Adipocyte (in vitro differentiated cells): Measurements from ENCODE around the gene GCK.

Experiments used
- DNase-seq: peaks from one replicate; pipeline ENCODE4 v3.0.0-alpha.2; 2015; ENCODE audit warnings: low read depth
- H3K27me3 ChIP-seq: replicated peaks from 2 replicates; pipeline ENCODE4 v1.7.0; 2013; ENCODE audit warnings: mild to moderate bottlenecking, low read length, moderate library complexity; ENCODE audit not compliant: control insufficient read depth, insufficient read depth
- H3K36me3 ChIP-seq: 2 replicates; pipeline ENCODE4 v1.7.0; 2013; ENCODE audit warnings: low read length, mild to moderate bottlenecking, moderate library complexity; ENCODE audit not compliant: control insufficient read depth, insufficient read depth, severe bottlenecking
- H3K4me1 ChIP-seq: 2 replicates; pipeline ENCODE4 v1.7.0; 2013; ENCODE audit warnings: mild to moderate bottlenecking, low read length, moderate library complexity; ENCODE audit not compliant: control insufficient read depth, insufficient read depth
- H3K4me3 ChIP-seq: 2 replicates; pipeline ENCODE4 v1.7.0; 2013; ENCODE audit warnings: mild to moderate bottlenecking, low read length, moderate library complexity
- H3K9ac ChIP-seq: 2 replicates; pipeline ENCODE4 v1.7.0; 2013; ENCODE audit warnings: mild to moderate bottlenecking, low read length, moderate library complexity
- H3K9me3 ChIP-seq: 2 replicates; pipeline ENCODE4 v1.7.0; 2013; ENCODE audit warnings: mild to moderate bottlenecking, low read length, moderate library complexity; ENCODE audit not compliant: control insufficient read depth

Gene GCK

GRCh38 chr7:44158873-44159631 lies 30.2 kb downstream of the GCK start:
- Histone ChIP-seq H3K9me3 (no peaks in the 10 kb centered on the region), H3K4me3 (no peak overlapping the region), H3K27me3 (peaks cover 24% of the 10 kb centered on the region), H3K4me1 (peaks cover 24% of the 10 kb centered on the region), H3K36me3 (no peaks in the 10 kb centered on the region), H3K9ac (no peak overlapping the region)
- no peak for DNase-seq

GRCh38 chr7:44158096-44158872 lies 31.0 kb downstream of the GCK start:
- Histone ChIP-seq H3K4me1 (peaks cover 16% of the 10 kb centered on the region), H3K36me3 (no peaks in the 10 kb centered on the region), H3K27me3 (peaks cover 24% of the 10 kb centered on the region), H3K4me3 (no peak overlapping the region), H3K9me3 (no peaks in the 10 kb centered on the region), H3K9ac (no peak overlapping the region)
- DNase-seq = no peak

GRCh38 chr7:44157116-44158080 lies 31.8 kb downstream of the GCK start:
- Histone ChIP-seq H3K27me3 (peaks cover 24% of the 10 kb centered on the region), H3K4me3 (no peak overlapping the region), H3K36me3 (no peaks in the 10 kb centered on the region), H3K9me3 (no peaks in the 10 kb centered on the region), H3K4me1 (peaks cover 7% of the 10 kb centered on the region), H3K9ac (no peak overlapping the region)
- DNase-seq = no peak

GRCh38 chr7:44156453-44157010 lies 32.7 kb downstream of the GCK start:
- Histone ChIP-seq H3K4me3 (no peak overlapping the region), H3K27me3 (peaks cover 24% of the 10 kb centered on the region), H3K36me3 (no peaks in the 10 kb centered on the region), H3K9ac (no peak overlapping the region), H3K9me3 (no peaks in the 10 kb centered on the region), H3K4me1 (no peaks in the 10 kb centered on the region)
- no peak for DNase-seq

GRCh38 chr7:44155191-44156185 lies 33.8 kb downstream of the GCK start:
- no peak for DNase-seq
- Histone ChIP-seq H3K36me3 (no peaks in the 10 kb centered on the region), H3K4me1 (no peaks in the 10 kb centered on the region), H3K4me3 (no peak overlapping the region), H3K9me3 (no peaks in the 10 kb centered on the region), H3K27me3 (peaks cover 24% of the 10 kb centered on the region), H3K9ac (no peak overlapping the region)

GRCh38 chr7:44154703-44155102 lies 34.5 kb downstream of the GCK start:
- no peak for DNase-seq
- no peaks in the 10 kb centered on the region for H3K9me3 ChIP-seq
- H3K4me1 ChIP-seq = no peaks in the 10 kb centered on the region
- no peak overlapping the region for H3K9ac ChIP-seq
- peaks cover 24% of the 10 kb centered on the region for H3K27me3 ChIP-seq
- no peaks in the 10 kb centered on the region for H3K36me3 ChIP-seq
- H3K4me3 ChIP-seq = no peak overlapping the region

- peaks cover 24% of the 10 kb centered on the region for H3K27me3 ChIP-seq
- H3K9me3 ChIP-seq = no peaks in the 10 kb centered on the region
- no peak overlapping the region for H3K9ac ChIP-seq
- H3K4me1 ChIP-seq = no peaks in the 10 kb centered on the region
- DNase-seq = no peak
- H3K36me3 ChIP-seq = no peaks in the 10 kb centered on the region
- H3K4me3 ChIP-seq = no peak overlapping the region
Measured at GRCh38 chr7:44153948-44154335, 35.3 kb downstream of the GCK start.

GRCh38 chr7:44152971-44153947 lies 36.0 kb downstream of the GCK start:
- Histone ChIP-seq H3K4me3 (no peak overlapping the region), H3K4me1 (peaks cover 3% of the 10 kb centered on the region), H3K9ac (no peak overlapping the region), H3K36me3 (no peaks in the 10 kb centered on the region), H3K27me3 (peaks cover 24% of the 10 kb centered on the region), H3K9me3 (no peaks in the 10 kb centered on the region)
- DNase-seq = no peak

- H3K9me3 ChIP-seq = no peaks in the 10 kb centered on the region
- peaks cover 10% of the 10 kb centered on the region for H3K4me1 ChIP-seq
- no peak overlapping the region for H3K9ac ChIP-seq
- no peak overlapping the region for H3K4me3 ChIP-seq
- no peak for DNase-seq
- no peaks in the 10 kb centered on the region for H3K36me3 ChIP-seq
- H3K27me3 ChIP-seq = peaks cover 17% of the 10 kb centered on the region
Measured at GRCh38 chr7:44151956-44152355, 37.3 kb downstream of the GCK start.
